ENCODE results near the gene CNTN4.

Gene CNTN4

GRCh38 chr3:2247831-2248230, 149.2 kb downstream of the CNTN4 start:
- no peak overlapping the region for H3K27ac ChIP-seq (ENCODE audit: low read depth, low read length)
- H3K9ac ChIP-seq (ENCODE audit: low read depth in 1 of 2, low read length in 2 of 2) = no peak overlapping the region
- no peaks in the 10 kb centered on the region for H3K36me3 ChIP-seq (ENCODE audit: control insufficient read depth in 1 of 2, insufficient read depth in 2 of 2, low read length in 2 of 2)
- no peak overlapping the region for H3K4me3 ChIP-seq (ENCODE audit: low read depth in 1 of 2, low read length in 2 of 2)
- no peaks in the 10 kb centered on the region for H3K27me3 ChIP-seq (ENCODE audit: control insufficient read depth in 1 of 2, insufficient read depth in 2 of 2, low read length in 2 of 2)
- no peaks in the 10 kb centered on the region for H3K4me1 ChIP-seq (ENCODE audit: control insufficient read depth in 1 of 2, insufficient read depth in 2 of 2, low read length in 2 of 2)
- H3K9me3 ChIP-seq (ENCODE audit: control insufficient read depth in 1 of 2, low read length in 2 of 2) = peaks cover 0 to 6% of the 10 kb centered on the region in 2 donors

GRCh38 chr3:2250783-2251182, 152.1 kb downstream of the CNTN4 start:
- no peak overlapping the region for H3K4me3 ChIP-seq (ENCODE audit: low read depth in 1 of 2, low read length in 2 of 2)
- no peaks in the 10 kb centered on the region for H3K36me3 ChIP-seq (ENCODE audit: control insufficient read depth in 1 of 2, insufficient read depth in 2 of 2, low read length in 2 of 2)
- no peaks in the 10 kb centered on the region for H3K27me3 ChIP-seq (ENCODE audit: control insufficient read depth in 1 of 2, insufficient read depth in 2 of 2, low read length in 2 of 2)
- peaks cover 0 to 6% of the 10 kb centered on the region in 2 donors for H3K9me3 ChIP-seq (ENCODE audit: control insufficient read depth in 1 of 2, low read length in 2 of 2)
- no peaks in the 10 kb centered on the region for H3K4me1 ChIP-seq (ENCODE audit: control insufficient read depth in 1 of 2, insufficient read depth in 2 of 2, low read length in 2 of 2)
- no peak overlapping the region for H3K27ac ChIP-seq (ENCODE audit: low read depth, low read length)
- no peak overlapping the region for H3K9ac ChIP-seq (ENCODE audit: low read depth in 1 of 2, low read length in 2 of 2)

GRCh38 chr3:2261747-2262146, 163.1 kb downstream of the CNTN4 start:
- Histone ChIP-seq H3K27me3 (ENCODE audit: control insufficient read depth in 1 of 2, insufficient read depth in 2 of 2, low read length in 2 of 2) (no peaks in the 10 kb centered on the region), H3K36me3 (ENCODE audit: control insufficient read depth in 1 of 2, insufficient read depth in 2 of 2, low read length in 2 of 2) (no peaks in the 10 kb centered on the region), H3K4me3 (ENCODE audit: low read depth in 1 of 2, low read length in 2 of 2) (no peak overlapping the region), H3K9ac (ENCODE audit: low read depth in 1 of 2, low read length in 2 of 2) (no peak overlapping the region), H3K27ac (ENCODE audit: low read depth, low read length) (no peak overlapping the region), H3K9me3 (ENCODE audit: control insufficient read depth in 1 of 2, low read length in 2 of 2) (peaks cover 7 to 9% of the 10 kb centered on the region in 2 donors), H3K4me1 (ENCODE audit: control insufficient read depth in 1 of 2, insufficient read depth in 2 of 2, low read length in 2 of 2) (no peaks in the 10 kb centered on the region)

- peaks cover 7 to 9% of the 10 kb centered on the region in 2 donors for H3K9me3 ChIP-seq (ENCODE audit: control insufficient read depth in 1 of 2, low read length in 2 of 2)
- H3K4me1 ChIP-seq (ENCODE audit: control insufficient read depth in 1 of 2, insufficient read depth in 2 of 2, low read length in 2 of 2) = no peaks in the 10 kb centered on the region
- H3K27me3 ChIP-seq (ENCODE audit: control insufficient read depth in 1 of 2, insufficient read depth in 2 of 2, low read length in 2 of 2) = no peaks in the 10 kb centered on the region
- no peaks in the 10 kb centered on the region for H3K36me3 ChIP-seq (ENCODE audit: control insufficient read depth in 1 of 2, insufficient read depth in 2 of 2, low read length in 2 of 2)
- no peak overlapping the region for H3K27ac ChIP-seq (ENCODE audit: low read depth, low read length)
- H3K4me3 ChIP-seq (ENCODE audit: low read depth in 1 of 2, low read length in 2 of 2) = no peak overlapping the region
- no peak overlapping the region for H3K9ac ChIP-seq (ENCODE audit: low read depth in 1 of 2, low read length in 2 of 2)
Measured at GRCh38 chr3:2262204-2262603, 163.5 kb downstream of the CNTN4 start.

- no peak overlapping the region for H3K9ac ChIP-seq (ENCODE audit: low read depth in 1 of 2, low read length in 2 of 2)
- no peaks in the 10 kb centered on the region for H3K4me1 ChIP-seq (ENCODE audit: control insufficient read depth in 1 of 2, insufficient read depth in 2 of 2, low read length in 2 of 2)
- peaks cover 4 to 5% of the 10 kb centered on the region in 2 donors for H3K9me3 ChIP-seq (ENCODE audit: control insufficient read depth in 1 of 2, low read length in 2 of 2)
- no peaks in the 10 kb centered on the region for H3K36me3 ChIP-seq (ENCODE audit: control insufficient read depth in 1 of 2, insufficient read depth in 2 of 2, low read length in 2 of 2)
- no peak overlapping the region for H3K4me3 ChIP-seq (ENCODE audit: low read depth in 1 of 2, low read length in 2 of 2)
- no peaks in the 10 kb centered on the region for H3K27me3 ChIP-seq (ENCODE audit: control insufficient read depth in 1 of 2, insufficient read depth in 2 of 2, low read length in 2 of 2)
- no peak overlapping the region for H3K27ac ChIP-seq (ENCODE audit: low read depth, low read length)
Measured at GRCh38 chr3:2266606-2267005, 167.9 kb downstream of the CNTN4 start.

GRCh38 chr3:2268779-2269178, 170.1 kb downstream of the CNTN4 start:
- Histone ChIP-seq H3K27me3 (ENCODE audit: control insufficient read depth in 1 of 2, insufficient read depth in 2 of 2, low read length in 2 of 2) (no peaks in the 10 kb centered on the region), H3K27ac (ENCODE audit: low read depth, low read length) (no peak overlapping the region), H3K9me3 (ENCODE audit: control insufficient read depth in 1 of 2, low read length in 2 of 2) (peaks cover 2 to 4% of the 10 kb centered on the region in 2 donors), H3K36me3 (ENCODE audit: control insufficient read depth in 1 of 2, insufficient read depth in 2 of 2, low read length in 2 of 2) (no peaks in the 10 kb centered on the region), H3K4me3 (ENCODE audit: low read depth in 1 of 2, low read length in 2 of 2) (no peak overlapping the region), H3K9ac (ENCODE audit: low read depth in 1 of 2, low read length in 2 of 2) (no peak overlapping the region), H3K4me1 (ENCODE audit: control insufficient read depth in 1 of 2, insufficient read depth in 2 of 2, low read length in 2 of 2) (no peaks in the 10 kb centered on the region)

- no peaks in the 10 kb centered on the region for H3K36me3 ChIP-seq (ENCODE audit: control insufficient read depth in 1 of 2, insufficient read depth in 2 of 2, low read length in 2 of 2)
- H3K9ac ChIP-seq (ENCODE audit: low read depth in 1 of 2, low read length in 2 of 2) = no peak overlapping the region
- H3K4me1 ChIP-seq (ENCODE audit: control insufficient read depth in 1 of 2, insufficient read depth in 2 of 2, low read length in 2 of 2) = no peaks in the 10 kb centered on the region
- H3K27ac ChIP-seq (ENCODE audit: low read depth, low read length) = no peak overlapping the region
- no peak overlapping the region for H3K4me3 ChIP-seq (ENCODE audit: low read depth in 1 of 2, low read length in 2 of 2)
- H3K9me3 ChIP-seq (ENCODE audit: control insufficient read depth in 1 of 2, low read length in 2 of 2) = peaks cover 0 to 4% of the 10 kb centered on the region in 2 donors
- H3K27me3 ChIP-seq (ENCODE audit: control insufficient read depth in 1 of 2, insufficient read depth in 2 of 2, low read length in 2 of 2) = no peaks in the 10 kb centered on the region
Measured at GRCh38 chr3:2274526-2274925, 175.9 kb downstream of the CNTN4 start.

- H3K27ac ChIP-seq (ENCODE audit: low read depth, low read length) = no peak overlapping the region
- H3K36me3 ChIP-seq (ENCODE audit: control insufficient read depth in 1 of 2, insufficient read depth in 2 of 2, low read length in 2 of 2) = no peaks in the 10 kb centered on the region
- H3K9ac ChIP-seq (ENCODE audit: low read depth in 1 of 2, low read length in 2 of 2) = no peak overlapping the region
- H3K27me3 ChIP-seq (ENCODE audit: control insufficient read depth in 1 of 2, insufficient read depth in 2 of 2, low read length in 2 of 2) = no peaks in the 10 kb centered on the region
- no peak overlapping the region for H3K4me3 ChIP-seq (ENCODE audit: low read depth in 1 of 2, low read length in 2 of 2)
- peaks cover 0 to 14% of the 10 kb centered on the region in 2 donors for H3K9me3 ChIP-seq (ENCODE audit: control insufficient read depth in 1 of 2, low read length in 2 of 2)
- no peaks in the 10 kb centered on the region for H3K4me1 ChIP-seq (ENCODE audit: control insufficient read depth in 1 of 2, insufficient read depth in 2 of 2, low read length in 2 of 2)
Measured at GRCh38 chr3:2283818-2284217, 185.2 kb downstream of the CNTN4 start.

GRCh38 chr3:2300938-2301337, 202.3 kb downstream of the CNTN4 start:
- H3K36me3 ChIP-seq (ENCODE audit: control insufficient read depth in 1 of 2, insufficient read depth in 2 of 2, low read length in 2 of 2) = no peaks in the 10 kb centered on the region
- H3K27ac ChIP-seq (ENCODE audit: low read depth, low read length) = no peak overlapping the region
- no peak overlapping the region for H3K4me3 ChIP-seq (ENCODE audit: low read depth in 1 of 2, low read length in 2 of 2)
- H3K9me3 ChIP-seq (ENCODE audit: control insufficient read depth in 1 of 2, low read length in 2 of 2) = peaks cover 3 to 4% of the 10 kb centered on the region in 2 donors
- H3K27me3 ChIP-seq (ENCODE audit: control insufficient read depth in 1 of 2, insufficient read depth in 2 of 2, low read length in 2 of 2) = no peaks in the 10 kb centered on the region
- no peaks in the 10 kb centered on the region for H3K4me1 ChIP-seq (ENCODE audit: control insufficient read depth in 1 of 2, insufficient read depth in 2 of 2, low read length in 2 of 2)
- no peak overlapping the region for H3K9ac ChIP-seq (ENCODE audit: low read depth in 1 of 2, low read length in 2 of 2)

- no peaks in the 10 kb centered on the region for H3K36me3 ChIP-seq (ENCODE audit: control insufficient read depth in 1 of 2, insufficient read depth in 2 of 2, low read length in 2 of 2)
- no peak overlapping the region for H3K4me3 ChIP-seq (ENCODE audit: low read depth in 1 of 2, low read length in 2 of 2)
- no peak overlapping the region for H3K27ac ChIP-seq (ENCODE audit: low read depth, low read length)
- H3K4me1 ChIP-seq (ENCODE audit: control insufficient read depth in 1 of 2, insufficient read depth in 2 of 2, low read length in 2 of 2) = no peaks in the 10 kb centered on the region
- no peak overlapping the region for H3K9ac ChIP-seq (ENCODE audit: low read depth in 1 of 2, low read length in 2 of 2)
- peaks cover 3 to 4% of the 10 kb centered on the region in 2 donors for H3K9me3 ChIP-seq (ENCODE audit: control insufficient read depth in 1 of 2, low read length in 2 of 2)
- H3K27me3 ChIP-seq (ENCODE audit: control insufficient read depth in 1 of 2, insufficient read depth in 2 of 2, low read length in 2 of 2) = no peaks in the 10 kb centered on the region
Measured at GRCh38 chr3:2301361-2301760, 202.7 kb downstream of the CNTN4 start.

GRCh38 chr3:2303566-2303965, 204.9 kb downstream of the CNTN4 start:
- Histone ChIP-seq H3K27ac (ENCODE audit: low read depth, low read length) (no peak overlapping the region), H3K36me3 (ENCODE audit: control insufficient read depth in 1 of 2, insufficient read depth in 2 of 2, low read length in 2 of 2) (no peaks in the 10 kb centered on the region), H3K9me3 (ENCODE audit: control insufficient read depth in 1 of 2, low read length in 2 of 2) (peaks cover 3 to 4% of the 10 kb centered on the region in 2 donors), H3K4me1 (ENCODE audit: control insufficient read depth in 1 of 2, insufficient read depth in 2 of 2, low read length in 2 of 2) (no peaks in the 10 kb centered on the region), H3K9ac (ENCODE audit: low read depth in 1 of 2, low read length in 2 of 2) (no peak overlapping the region), H3K27me3 (ENCODE audit: control insufficient read depth in 1 of 2, insufficient read depth in 2 of 2, low read length in 2 of 2) (no peaks in the 10 kb centered on the region), H3K4me3 (ENCODE audit: low read depth in 1 of 2, low read length in 2 of 2) (no peak overlapping the region)
